Tibial nerve (tissue), 4 donors: ENCODE measurements around the gene C2CD2L.

ENCODE experiments used
- EP300 ChIP-seq, 2 donors: sonication (generic); formaldehyde crosslinking; IDR thresholded peaks; one replicate each; pipeline ENCODE4 v1.6.1; 2017; ENCODE audit warnings: antibody characterized with exemption in 2 of 2, mild to moderate bottlenecking in 1 of 2
- POLR2A ChIP-seq, 2 donors: fragments of 450-650 bp; IDR thresholded peaks; one replicate each; pipeline ENCODE4 v1.6.1; 2017; ENCODE audit warnings: antibody characterized with exemption in 2 of 2, mild to moderate bottlenecking in 2 of 2, moderate library complexity in 2 of 2
- TF ChIP-seq, protein P1 (sequence below), 5 experiments: fragments of 200-600 bp in 3 of 5; fragments of 450-650 bp in 2 of 5; sonication (generic) in 3 of 5; IDR thresholded peaks; one replicate each; pipeline ENCODE4 v1.5.1; 2016 to 2019; ENCODE audit warnings: antibody characterized with exemption in 5 of 5, mild to moderate bottlenecking in 3 of 5, moderate library complexity in 2 of 5

DNA sequence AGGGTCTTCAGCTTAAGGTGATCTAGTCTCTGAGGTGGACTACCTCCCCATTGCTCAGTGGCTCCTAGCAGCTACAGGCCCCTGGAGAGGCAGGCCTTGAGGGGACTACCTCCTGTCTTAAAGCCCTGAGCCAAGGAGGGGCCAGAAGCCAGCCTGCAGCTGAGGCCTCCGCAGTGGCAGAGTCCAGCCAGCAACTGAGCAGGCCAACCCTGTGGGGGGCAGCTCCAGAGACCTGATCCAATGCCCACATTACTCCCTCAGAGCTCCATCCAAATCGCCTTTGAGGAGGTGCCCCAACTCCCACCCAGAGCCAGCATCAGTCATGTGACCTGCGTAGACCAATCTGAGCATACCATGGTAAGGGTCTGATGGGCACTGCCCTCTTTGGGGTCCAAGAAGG lies 2.7 kb downstream of the C2CD2L start:
- TF ChIP-seq POLR2A (IDR thresholded peaks at IDR 0.05), result no peak
- TF ChIP-seq, protein P1, sequence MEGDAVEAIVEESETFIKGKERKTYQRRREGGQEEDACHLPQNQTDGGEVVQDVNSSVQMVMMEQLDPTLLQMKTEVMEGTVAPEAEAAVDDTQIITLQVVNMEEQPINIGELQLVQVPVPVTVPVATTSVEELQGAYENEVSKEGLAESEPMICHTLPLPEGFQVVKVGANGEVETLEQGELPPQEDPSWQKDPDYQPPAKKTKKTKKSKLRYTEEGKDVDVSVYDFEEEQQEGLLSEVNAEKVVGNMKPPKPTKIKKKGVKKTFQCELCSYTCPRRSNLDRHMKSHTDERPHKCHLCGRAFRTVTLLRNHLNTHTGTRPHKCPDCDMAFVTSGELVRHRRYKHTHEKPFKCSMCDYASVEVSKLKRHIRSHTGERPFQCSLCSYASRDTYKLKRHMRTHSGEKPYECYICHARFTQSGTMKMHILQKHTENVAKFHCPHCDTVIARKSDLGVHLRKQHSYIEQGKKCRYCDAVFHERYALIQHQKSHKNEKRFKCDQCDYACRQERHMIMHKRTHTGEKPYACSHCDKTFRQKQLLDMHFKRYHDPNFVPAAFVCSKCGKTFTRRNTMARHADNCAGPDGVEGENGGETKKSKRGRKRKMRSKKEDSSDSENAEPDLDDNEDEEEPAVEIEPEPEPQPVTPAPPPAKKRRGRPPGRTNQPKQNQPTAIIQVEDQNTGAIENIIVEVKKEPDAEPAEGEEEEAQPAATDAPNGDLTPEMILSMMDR (IDR thresholded peaks at IDR 0.05), result no peak
- no peak for TF ChIP-seq EP300 (IDR thresholded peaks at IDR 0.05)
